Fibroblast of villous mesenchyme (primary cell): ENCODE data around the gene SMLR1. TPM values are rescaled to one million over a fixed set of nuclear protein-coding genes. Genes with fewer than 3 reads are reported as not detected.

Experiments used
- DNase-seq: peaks from one replicate; pipeline ENCODE4 v3.0.0-alpha.2; 2010; ENCODE audit warnings: low read depth
- H3K4me3 ChIP-seq: 2 replicates; pipeline ENCODE4 v1.5.1; 2011; ENCODE audit warnings: low read depth, mild to moderate bottlenecking, low read length
- total RNA-seq: library from RNA; depleted of rRNA; stranded (reverse); fragments of >200 nt; gene quantifications from 2 replicates; pipeline ENCODE4 v1.2.3, GENCODE V29; 2012
- TF ChIP-seq, protein P1 (sequence below): IDR thresholded peaks from 2 replicates; pipeline ENCODE4 v1.5.1; 2012; ENCODE audit warnings: low read depth, mild to moderate bottlenecking, low read length; ENCODE audit not compliant: insufficient read depth

SMLR1 gene
- total RNA-seq, 1 donor = not detected

- no peak overlapping the region for H3K4me3 ChIP-seq
- TF ChIP-seq, protein P1, sequence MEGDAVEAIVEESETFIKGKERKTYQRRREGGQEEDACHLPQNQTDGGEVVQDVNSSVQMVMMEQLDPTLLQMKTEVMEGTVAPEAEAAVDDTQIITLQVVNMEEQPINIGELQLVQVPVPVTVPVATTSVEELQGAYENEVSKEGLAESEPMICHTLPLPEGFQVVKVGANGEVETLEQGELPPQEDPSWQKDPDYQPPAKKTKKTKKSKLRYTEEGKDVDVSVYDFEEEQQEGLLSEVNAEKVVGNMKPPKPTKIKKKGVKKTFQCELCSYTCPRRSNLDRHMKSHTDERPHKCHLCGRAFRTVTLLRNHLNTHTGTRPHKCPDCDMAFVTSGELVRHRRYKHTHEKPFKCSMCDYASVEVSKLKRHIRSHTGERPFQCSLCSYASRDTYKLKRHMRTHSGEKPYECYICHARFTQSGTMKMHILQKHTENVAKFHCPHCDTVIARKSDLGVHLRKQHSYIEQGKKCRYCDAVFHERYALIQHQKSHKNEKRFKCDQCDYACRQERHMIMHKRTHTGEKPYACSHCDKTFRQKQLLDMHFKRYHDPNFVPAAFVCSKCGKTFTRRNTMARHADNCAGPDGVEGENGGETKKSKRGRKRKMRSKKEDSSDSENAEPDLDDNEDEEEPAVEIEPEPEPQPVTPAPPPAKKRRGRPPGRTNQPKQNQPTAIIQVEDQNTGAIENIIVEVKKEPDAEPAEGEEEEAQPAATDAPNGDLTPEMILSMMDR = no peak
- DNase-seq = no peak
These were observed 35.2 kb downstream of the SMLR1 start for GRCh38 chr6:130862370-130862769.

DNA sequence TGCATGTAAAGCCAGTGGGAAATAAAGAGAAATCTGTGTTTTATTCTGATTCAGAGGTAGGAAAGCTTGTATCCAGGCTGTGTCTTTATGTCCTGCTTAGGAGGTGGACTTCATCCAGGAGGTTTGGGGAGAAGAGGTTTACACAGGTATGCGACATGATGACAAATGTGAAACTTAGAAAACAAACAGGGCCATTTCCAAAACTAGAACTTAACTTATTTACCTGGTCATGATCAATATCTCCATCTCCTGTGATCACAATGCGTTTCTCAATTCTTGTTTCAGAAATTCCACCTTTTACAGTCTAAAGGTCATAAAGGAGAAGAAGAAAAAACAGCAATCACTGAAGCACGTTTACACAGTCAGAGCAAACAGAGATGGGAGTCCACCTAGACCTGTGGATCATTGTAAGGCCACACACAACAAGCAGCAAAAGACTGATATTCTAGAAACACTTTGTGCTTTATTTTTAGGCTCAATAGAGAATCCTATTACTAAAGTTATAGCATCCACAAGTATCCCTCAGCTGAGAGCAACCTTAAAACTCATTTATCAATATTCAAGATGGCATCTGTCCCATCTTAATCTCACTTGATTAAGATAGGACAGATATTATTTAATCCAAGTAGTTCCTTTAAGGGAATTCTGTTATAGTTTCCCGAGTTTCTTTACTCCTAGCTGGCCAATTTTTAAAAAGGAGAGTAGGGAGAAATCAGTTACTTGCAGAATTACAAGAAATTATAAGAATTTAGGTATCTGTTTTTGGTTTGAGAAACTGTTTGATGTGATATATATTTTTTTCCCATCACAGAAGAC lies 36.4 kb downstream of the SMLR1 start:
- no peak for DNase-seq
- TF ChIP-seq, protein P1 = no peak
- no peak overlapping the region for H3K4me3 ChIP-seq

DNA sequence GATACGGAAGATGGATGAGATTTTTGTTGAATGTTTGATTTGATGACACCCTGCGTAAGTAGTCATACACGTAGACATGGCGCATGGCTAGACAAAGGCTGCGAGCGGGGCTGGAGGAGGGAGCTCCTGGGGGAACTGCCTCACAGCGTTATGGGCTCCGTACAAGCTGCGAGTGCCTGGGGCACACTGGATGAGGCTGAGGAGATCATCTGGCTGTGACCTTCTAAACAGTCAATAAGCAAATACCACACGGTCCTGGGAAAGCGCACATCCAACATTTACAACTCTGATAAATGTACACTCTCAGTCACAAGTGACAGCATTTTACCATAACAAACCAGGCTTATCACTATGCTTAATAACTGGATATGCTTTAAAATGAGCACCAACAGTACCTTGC lies 37.1 kb downstream of the SMLR1 start:
- TF ChIP-seq, protein P1 = no peak
- DNase-seq = no peak

GRCh38 chr6:130865793-130866192 lies 38.6 kb downstream of the SMLR1 start:
- no peak overlapping the region for H3K4me3 ChIP-seq
- TF ChIP-seq, protein P1 = no peak
- no peak for DNase-seq

More for the DNA sequence above, 37.1 kb downstream of the SMLR1 start:
- H3K4me3 ChIP-seq = no peak overlapping the region

GRCh38 chr6:130869681-130870080 lies 42.5 kb downstream of the SMLR1 start:
- no peak for DNase-seq
- TF ChIP-seq, protein P1 = no peak
- no peak overlapping the region for H3K4me3 ChIP-seq

- DNase-seq = no peak
- TF ChIP-seq, protein P1 = no peak
- no peak overlapping the region for H3K4me3 ChIP-seq
These were observed 43.1 kb downstream of the SMLR1 start for GRCh38 chr6:130870179-130870880.
